Astrocyte of the hippocampus (primary cell): ENCODE results near the gene SCUBE1.

ENCODE experiments used
- DNase-seq: peaks from one replicate; pipeline ENCODE4 v3.0.0; 2011; ENCODE audit warnings: low read depth, low spot score

SCUBE1 gene

DNA sequence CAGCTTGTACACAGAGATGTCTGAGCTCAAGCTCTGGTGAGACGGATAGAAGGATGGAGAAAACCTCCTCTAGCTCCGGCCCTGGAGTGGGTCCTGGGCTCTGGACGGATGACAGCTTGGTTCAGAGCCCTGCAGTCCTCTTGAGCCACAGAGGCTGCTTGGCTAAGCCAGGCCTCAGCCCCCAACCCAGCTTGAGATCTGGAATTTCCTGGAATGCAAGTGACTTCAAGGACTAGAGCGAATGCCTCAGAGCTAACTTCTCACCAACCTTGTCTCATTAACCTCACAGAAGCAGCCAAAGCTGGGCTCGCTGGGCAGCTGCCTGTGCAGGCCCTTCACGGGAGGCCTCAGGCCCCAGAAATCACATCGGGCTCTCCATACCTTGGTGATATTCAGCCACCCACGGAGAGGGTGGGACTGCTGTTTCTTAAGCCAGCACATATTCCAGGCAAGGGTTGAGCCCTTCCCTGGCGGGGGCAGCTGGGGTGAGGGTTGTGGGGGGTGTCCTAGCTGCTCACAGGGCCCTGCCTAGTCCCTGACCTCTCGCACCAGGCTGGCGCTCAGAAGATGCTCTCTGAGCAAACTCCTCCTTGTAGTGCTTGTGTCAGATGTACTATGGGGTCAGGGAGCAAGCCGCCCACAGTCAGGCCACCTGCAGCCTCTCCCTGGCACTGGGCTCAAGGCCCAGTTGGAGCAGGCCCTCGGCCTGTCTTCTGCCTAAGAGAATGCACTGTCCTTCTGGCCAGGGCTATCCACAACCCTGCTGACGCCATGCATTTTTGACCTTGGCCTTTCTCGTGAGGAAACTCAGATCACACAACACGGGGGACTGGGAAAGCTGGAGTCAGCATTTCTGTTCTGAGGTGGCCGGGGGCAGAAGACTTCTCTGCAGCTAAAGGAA is 82.6 kb downstream of the SCUBE1 start:
- peak; percentile 11 for DNase-seq

DNA sequence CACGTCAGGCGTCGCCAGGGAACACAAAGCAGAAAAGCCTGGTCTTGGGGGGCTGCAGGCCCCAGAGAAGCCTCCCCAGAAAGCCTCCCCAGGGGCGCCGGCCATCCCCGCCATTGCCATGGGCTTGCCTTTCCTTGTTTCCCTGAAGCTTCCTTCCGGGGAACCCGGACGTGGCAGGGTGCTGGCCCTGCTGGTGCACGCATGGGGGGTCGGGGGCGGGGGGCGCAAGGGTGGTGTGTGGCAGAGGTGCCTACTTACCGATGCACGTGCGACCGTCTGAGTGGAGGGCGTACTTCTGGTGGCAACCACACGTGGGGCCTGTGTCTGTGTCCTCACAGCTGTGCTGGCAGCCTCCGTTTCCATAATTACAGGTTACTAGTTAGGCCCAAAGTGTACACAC is 85.2 kb downstream of the SCUBE1 start:
- no peak for DNase-seq

- no peak for DNase-seq
These were observed 85.6 kb downstream of the SCUBE1 start for GRCh38 chr22:43257549-43257948.

DNA sequence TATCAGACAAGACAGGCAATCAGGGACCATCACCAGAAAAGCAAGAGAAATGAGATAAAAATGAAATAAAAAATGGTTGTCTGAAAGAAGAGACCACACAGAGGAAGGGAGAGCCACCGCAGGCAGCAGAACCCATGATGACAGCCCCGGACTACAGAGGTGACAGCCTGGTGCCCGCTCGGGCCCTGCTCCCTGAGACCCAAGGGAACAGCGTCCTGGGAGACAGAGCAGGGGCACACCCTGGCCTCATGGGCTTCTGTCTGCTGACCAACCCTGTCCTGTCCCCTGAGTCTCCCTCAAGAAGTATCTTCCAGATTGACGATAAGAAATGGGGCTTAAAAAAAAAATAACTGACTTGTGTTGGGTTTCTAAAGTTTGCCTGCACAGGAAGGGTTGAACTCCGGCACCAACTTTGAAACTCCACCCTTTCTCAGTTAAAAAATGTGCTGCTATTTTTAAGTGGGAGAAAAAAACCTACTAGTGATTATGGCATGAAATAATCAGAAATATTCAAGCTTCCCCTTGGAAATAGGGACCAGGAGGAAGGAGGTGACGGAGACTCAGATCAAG is 86.1 kb downstream of the SCUBE1 start:
- DNase-seq: no peak

GRCh38 chr22:43256569-43256968 is 86.6 kb downstream of the SCUBE1 start:
- DNase-seq: no peak

DNA sequence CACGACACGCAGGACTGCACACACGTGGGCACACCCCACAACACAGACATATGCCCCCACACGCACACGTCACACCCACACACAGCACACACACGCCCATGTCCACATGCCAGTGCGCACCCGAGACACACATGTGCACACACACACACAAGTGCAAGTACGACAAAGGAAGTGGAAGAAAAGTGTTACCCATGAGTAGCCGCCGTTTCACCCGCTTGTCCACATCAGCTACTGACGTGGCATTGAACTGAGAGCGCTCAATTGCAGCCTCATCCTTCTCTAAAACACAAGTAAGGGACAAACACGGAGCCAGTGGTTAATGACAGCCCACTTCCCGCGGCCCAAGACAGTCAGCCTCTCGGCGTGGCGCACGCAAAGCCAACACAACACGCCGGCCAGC is 87.9 kb downstream of the SCUBE1 start:
- no peak for DNase-seq

DNA sequence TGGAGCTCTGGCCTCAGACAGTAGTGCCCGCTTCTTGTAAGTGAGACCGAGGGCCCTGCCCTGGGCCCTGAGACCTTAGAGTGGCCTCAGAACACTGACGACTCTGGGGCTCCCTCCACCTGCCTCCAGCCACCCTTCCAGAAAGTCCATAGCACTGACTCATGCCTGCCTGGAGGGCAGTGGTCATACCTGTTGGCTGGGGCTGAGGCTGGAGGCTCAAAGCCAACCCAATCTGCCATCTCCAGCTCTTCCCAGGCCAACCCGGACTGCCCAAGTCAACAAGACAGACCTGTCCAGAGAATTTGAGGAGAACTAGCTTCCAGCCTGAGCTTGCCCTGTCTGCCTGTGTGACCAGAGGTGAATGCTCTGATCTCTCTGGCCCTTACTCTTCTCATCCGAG is 89.3 kb downstream of the SCUBE1 start:
- no peak for DNase-seq

GRCh38 chr22:43252319-43252718 is 90.9 kb downstream of the SCUBE1 start:
- no peak for DNase-seq

DNA sequence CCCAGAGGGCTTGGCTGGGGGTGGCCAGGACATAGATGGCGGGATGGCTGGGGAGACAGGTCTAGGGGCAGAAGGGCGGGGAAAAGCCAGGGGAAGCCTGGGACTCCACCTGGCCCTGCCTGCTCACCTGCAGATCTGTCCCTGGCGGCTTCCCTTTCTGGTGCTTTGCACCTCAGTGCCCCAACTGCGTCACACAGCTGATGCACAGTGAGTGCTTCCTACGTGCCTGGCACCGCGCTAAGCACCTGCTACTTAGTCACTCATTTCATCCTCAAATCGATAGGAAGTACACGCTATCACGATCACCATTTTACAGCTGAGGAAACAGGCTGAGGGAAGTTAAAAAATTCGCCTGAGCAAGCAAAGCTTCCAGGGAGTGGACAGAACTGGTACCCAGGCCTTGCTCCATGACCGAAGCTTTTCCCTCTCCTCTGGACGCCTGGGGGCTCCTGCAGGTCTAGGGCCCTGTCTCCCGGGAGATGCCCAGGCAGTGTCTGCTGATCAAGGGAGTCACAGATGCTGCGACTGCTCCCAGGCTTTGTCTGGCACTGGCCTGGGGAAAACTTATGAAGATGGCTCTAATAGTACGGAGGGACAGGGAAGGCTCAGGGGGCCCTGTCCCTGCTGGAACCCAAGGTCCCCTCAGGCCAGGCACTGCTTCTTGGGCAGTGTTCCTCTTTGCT is 93.2 kb downstream of the SCUBE1 start:
- DNase-seq: no peak

DNA sequence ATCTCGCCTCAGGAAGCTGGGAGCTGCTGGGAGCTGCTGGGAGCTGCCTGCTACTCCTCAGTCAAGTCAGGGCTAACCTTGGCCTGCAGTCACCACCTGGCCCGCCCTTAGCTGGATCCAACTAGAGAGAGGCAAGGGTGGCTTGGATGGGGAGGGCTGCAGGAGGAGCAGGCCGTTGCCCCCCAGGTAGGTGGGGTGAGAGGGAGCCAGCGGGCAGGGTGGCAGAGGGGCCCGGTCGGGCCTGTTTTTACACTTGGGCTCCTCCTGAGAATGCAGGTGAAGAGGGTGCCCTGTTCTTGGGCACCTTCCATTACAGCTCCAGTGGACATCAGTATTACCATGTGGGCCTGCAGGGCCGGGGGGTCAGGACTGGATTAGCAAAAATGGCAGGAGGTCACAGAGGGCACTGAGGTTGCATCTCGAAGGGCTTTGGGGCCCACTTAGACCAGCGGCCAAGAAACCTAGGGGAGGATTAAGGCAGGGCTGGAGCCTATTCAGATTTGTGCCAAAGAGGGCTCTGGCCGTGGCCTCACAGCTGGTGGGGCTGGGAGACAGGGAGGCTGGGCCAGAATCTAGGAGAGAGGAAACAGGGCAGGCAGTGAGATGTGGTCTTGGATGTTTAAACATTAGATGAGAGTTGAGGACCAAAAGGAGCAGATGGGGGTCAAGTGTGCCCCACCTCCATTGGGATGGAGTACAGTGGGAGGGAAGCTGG is 95.5 kb downstream of the SCUBE1 start:
- DNase-seq: no peak

- no peak for DNase-seq
These were observed 97.0 kb downstream of the SCUBE1 start for GRCh38 chr22:43246188-43246587.

GRCh38 chr22:43245717-43246116 is 97.5 kb downstream of the SCUBE1 start:
- no peak for DNase-seq

DNA sequence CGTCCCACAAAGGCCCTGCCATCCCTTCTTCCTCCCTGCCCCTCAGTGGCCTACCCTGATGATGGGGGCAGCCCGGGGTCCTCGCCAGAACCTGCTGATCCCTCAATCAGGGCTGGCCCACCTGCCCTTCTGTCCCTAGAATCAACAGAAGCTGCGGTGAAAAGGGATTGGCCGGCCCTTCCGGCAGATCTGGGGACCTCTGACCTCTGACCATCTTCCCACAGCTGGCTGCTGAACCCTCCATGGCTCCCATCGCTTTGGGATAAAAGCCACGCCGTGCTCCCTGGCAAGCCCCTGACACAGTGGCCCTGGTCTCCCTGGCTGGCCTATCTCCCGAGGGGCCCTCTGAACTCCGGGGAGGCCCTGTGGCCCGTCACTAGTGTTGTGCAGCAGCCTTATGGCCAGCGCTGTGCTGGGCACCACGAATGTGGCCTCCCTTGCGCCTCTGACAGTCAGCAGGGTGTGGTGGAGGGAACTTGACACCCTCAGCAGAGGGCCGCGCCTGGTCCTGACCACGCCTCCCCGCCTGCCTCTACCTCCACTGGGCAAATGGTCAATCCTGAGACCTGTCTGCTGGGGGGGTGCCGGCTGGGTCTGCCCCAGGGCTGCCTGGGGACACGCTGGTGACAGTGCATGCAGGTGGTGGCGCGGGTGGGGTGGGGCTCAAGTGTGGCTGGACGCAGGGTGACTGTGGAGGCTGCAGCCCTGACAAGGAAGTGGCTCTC is 98.2 kb downstream of the SCUBE1 start:
- no peak for DNase-seq

DNA sequence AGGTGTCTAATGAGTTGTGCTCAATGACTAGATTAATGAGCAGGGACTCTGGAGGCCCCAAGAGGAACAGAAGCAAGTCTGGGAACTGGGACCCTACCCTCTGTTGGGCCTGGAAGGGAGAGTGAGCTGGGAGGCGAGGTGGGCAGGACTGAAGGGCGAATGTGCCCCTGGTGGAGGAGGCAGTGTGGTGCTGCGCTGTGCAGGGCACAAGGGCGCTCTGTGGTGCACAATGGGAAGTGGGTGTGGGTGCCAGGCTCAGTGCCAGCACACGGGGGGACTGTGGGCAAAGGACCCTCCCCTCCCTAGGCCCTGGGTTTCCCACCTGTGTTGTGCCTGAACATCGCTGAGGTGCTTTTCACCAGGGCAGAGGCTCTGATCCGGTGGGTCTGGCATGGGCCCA is 98.8 kb downstream of the SCUBE1 start:
- DNase-seq: no peak

DNA sequence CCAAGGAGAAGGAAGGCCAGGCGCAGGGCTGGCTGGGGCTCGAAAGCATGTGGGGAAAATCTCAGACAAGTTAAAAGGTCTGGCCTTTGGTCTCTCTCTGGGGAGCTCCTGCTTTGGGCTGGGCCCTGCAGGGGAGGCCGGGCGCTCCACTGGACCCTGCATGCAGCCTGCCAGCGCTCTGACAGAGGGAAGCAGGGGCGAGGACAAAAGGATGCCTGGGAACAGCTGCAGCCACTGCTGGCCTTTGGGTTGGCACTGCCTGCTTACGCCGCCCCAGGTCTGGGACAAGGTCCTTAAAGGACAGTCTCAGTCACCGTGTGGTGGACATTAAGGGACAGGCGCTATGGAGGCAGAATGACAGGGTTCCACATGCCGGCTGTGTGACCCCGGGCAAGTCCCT is 99.8 kb downstream of the SCUBE1 start:
- no peak for DNase-seq

GRCh38 chr22:43242627-43243026 is 100.5 kb downstream of the SCUBE1 start:
- no peak for DNase-seq

DNA sequence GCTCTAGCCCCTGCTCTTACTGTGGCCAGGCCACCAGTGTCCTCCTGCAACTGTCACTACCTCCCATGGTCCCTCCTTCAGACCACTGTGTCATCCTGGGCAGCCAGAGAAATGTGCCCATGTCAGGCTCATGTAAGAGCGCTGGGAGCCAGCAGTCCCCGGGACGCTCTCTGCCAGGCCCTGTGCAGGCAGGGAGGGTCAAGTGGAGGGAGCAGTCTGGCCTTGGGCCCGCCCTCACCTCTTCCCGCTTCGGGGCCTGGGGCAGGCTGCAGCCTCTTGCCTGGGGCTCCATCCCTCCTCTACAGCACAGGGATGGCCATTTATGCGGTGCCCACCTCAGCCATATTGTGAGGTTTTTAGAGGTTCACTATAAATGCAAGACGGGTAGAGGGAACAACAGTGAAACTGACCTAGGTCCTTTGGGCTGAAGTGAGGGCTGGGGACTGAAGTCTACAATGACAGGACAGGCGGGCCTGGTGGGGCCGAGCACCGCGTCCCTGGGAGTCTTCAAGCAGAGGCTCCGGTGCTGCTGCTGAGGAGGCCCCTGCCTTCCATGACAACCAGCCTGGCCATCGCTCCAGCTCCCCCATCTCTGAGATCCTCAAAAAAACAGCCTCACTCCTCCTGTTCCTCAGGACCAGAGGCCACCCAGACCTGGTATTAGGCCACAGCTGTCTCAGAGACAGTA is 101.3 kb downstream of the SCUBE1 start:
- DNase-seq: no peak

GRCh38 chr22:43241138-43241597 is 102.0 kb downstream of the SCUBE1 start:
- no peak for DNase-seq

GRCh38 chr22:43240614-43241013 is 102.6 kb downstream of the SCUBE1 start:
- no peak for DNase-seq

- no peak for DNase-seq
These were observed 103.2 kb downstream of the SCUBE1 start for GRCh38 chr22:43239956-43240355.
